ENCODE results near the gene BTC. TPM values are rescaled to one million over a fixed set of nuclear protein-coding genes. Genes with fewer than 3 reads are reported as not detected.
A peak's percentile ranks its signal among the peaks of the same experiment; 100 is the strongest.

BTC gene
- polyA plus RNA-seq, result 0.40 to 0.62 TPM (median 0.58 TPM) in 3 replicates
- 0.90 TPM for polyA plus RNA-seq (2011; ENCODE audit: low read depth)
- 0.47 and 1.1 TPM in 2 replicates for polyA plus RNA-seq (2011; cell fraction: cytosol; rRNA removed)
- 1.7 and 2.0 TPM in 2 replicates for polyA plus RNA-seq (2011; cell fraction: nucleus; rRNA removed)
- 0.19 and 0.31 TPM in 2 replicates for polyA plus RNA-seq (2012; ENCODE audit: low replicate concordance)
- polyA minus RNA-seq, result 0.38 TPM in 1 of 3 replicates, not detected in the others
- 2.7 TPM for polyA minus RNA-seq (2011; cell fraction: cytosol; rRNA and poly(A)+ RNA removed)
- 0.32 and 1.2 TPM in 2 replicates for polyA minus RNA-seq (2011; cell fraction: nucleus; rRNA and poly(A)+ RNA removed)

- no peak within 1 kb of the TSS for H3K27ac ChIP-seq (ENCODE audit: control insufficient read depth, insufficient read depth, low read length)
- FAIRE-seq, result peak; percentile 39
Measured at GRCh38 chr4:74794382-74795010, at the start of gene BTC. BTC (minus strand) TSS chr4:74794523; CDS start chr4:74794325, 198 bp downstream.

GRCh38 chr4:74840936-74841509 is 46.7 kb upstream of the BTC start:
- Histone ChIP-seq H3K36me3 (ENCODE audit: control insufficient read depth in 2 of 2, extremely low read depth in 1 of 2, insufficient read depth in 2 of 2, low read length in 2 of 2) (no peaks in the 10 kb centered on the region), H3K9ac (ENCODE audit: control insufficient read depth, extremely low read depth, insufficient read depth, low read length) (no peak overlapping the region), H3K27ac (ENCODE audit: control insufficient read depth, insufficient read depth, low read length) (no peak overlapping the region), H3K4me3 (ENCODE audit: control insufficient read depth in 2 of 3, extremely low read depth in 1 of 3, insufficient read depth in 2 of 3, low read depth in 1 of 3, low read length in 3 of 3) (no peak overlapping the region), H3K9me3 (ENCODE audit: control insufficient read depth, low read depth, low read length) (no peaks in the 10 kb centered on the region), H3K27me3 (ENCODE audit: control insufficient read depth, extremely low read depth, insufficient read depth, low read length) (no peaks in the 10 kb centered on the region), H4K20me1 (ENCODE audit: control insufficient read depth, extremely low read depth, insufficient read depth, low read length) (no peaks in the 10 kb centered on the region), H3K79me2 (ENCODE audit: control insufficient read depth, insufficient read depth, low read length) (no peaks in the 10 kb centered on the region), H2AFZ (ENCODE audit: control insufficient read depth, low read length) (no peak overlapping the region), H3K4me1 (ENCODE audit: control insufficient read depth, extremely low read depth, insufficient read depth, low read length) (peaks cover 5% of the 10 kb centered on the region), H3K4me2 (ENCODE audit: control insufficient read depth, extremely low read depth, insufficient read depth, low read depth, low read length) (no peak overlapping the region), H3K9me1 (ENCODE audit: control insufficient read depth, extremely low read depth, insufficient read depth, low read length) (no peaks in the 10 kb centered on the region)
- no peak for FAIRE-seq
- DNase-seq (ENCODE audit: low read depth, low spot score), result no peak
- TF ChIP-seq EZH2 (IDR thresholded peaks at IDR 0.05; ENCODE audit: low read length) (no peak), CTCF (optimal IDR thresholded peaks at IDR 0.05 in 1 of 3, IDR thresholded peaks at IDR 0.05 in 1 of 3, conservative IDR thresholded peaks at IDR 0.05 in 1 of 3; ENCODE audit: extremely low read depth in 1 of 3, insufficient read depth in 2 of 3, low read length in 3 of 3) (no peak)
- dilution Hi-C loops (cut with MboI; ENCODE audit: extremely low pct_ligation_motif_present, low sequenced_read_pairs), result no loop called here

More at GRCh38 chr4:74794382-74795010, at the start of gene BTC:
- dilution Hi-C loops (cut with MboI; ENCODE audit: extremely low pct_ligation_motif_present, low sequenced_read_pairs), result no loop called here
- Histone ChIP-seq H4K20me1 (ENCODE audit: control insufficient read depth, extremely low read depth, insufficient read depth, low read length) (no peaks in the 10 kb centered on the region), H3K4me1 (ENCODE audit: control insufficient read depth, extremely low read depth, insufficient read depth, low read length) (peaks cover 7% of the 10 kb centered on the region), H2AFZ (ENCODE audit: control insufficient read depth, low read length) (peak within 1 kb of the TSS; percentile 87), H3K79me2 (ENCODE audit: control insufficient read depth, insufficient read depth, low read length) (no peaks in the 10 kb centered on the region), H3K9me3 (ENCODE audit: control insufficient read depth, low read depth, low read length) (no peaks in the 10 kb centered on the region), H3K27me3 (ENCODE audit: control insufficient read depth, extremely low read depth, insufficient read depth, low read length) (peaks cover 7% of the 10 kb centered on the region), H3K36me3 (ENCODE audit: control insufficient read depth in 2 of 2, extremely low read depth in 1 of 2, insufficient read depth in 2 of 2, low read length in 2 of 2) (no peaks in the 10 kb centered on the region), H3K9me1 (ENCODE audit: control insufficient read depth, extremely low read depth, insufficient read depth, low read length) (no peaks in the 10 kb centered on the region), H3K4me3 (ENCODE audit: control insufficient read depth in 2 of 3, extremely low read depth in 1 of 3, insufficient read depth in 2 of 3, low read depth in 1 of 3, low read length in 3 of 3) (peak within 1 kb of the TSS; percentile 48 to 81 (median 80)), H3K4me2 (ENCODE audit: control insufficient read depth, extremely low read depth, insufficient read depth, low read depth, low read length) (peak within 1 kb of the TSS; percentile 95), H3K9ac (ENCODE audit: control insufficient read depth, extremely low read depth, insufficient read depth, low read length) (peak within 1 kb of the TSS; percentile 72)
- TF ChIP-seq CTCF (optimal IDR thresholded peaks at IDR 0.05 in 1 of 3, IDR thresholded peaks at IDR 0.05 in 1 of 3, conservative IDR thresholded peaks at IDR 0.05 in 1 of 3; ENCODE audit: extremely low read depth in 1 of 3, insufficient read depth in 2 of 3, low read length in 3 of 3) (peak; percentile 57 to 68 (median 58)), EZH2 (IDR thresholded peaks at IDR 0.05; ENCODE audit: low read length) (no peak)
- DNase-seq (ENCODE audit: low read depth, low spot score), result no peak

All from keratinocyte (primary cell).